Measurements from ENCODE around the gene PRAMEF1. TPM values are rescaled to one million over a fixed set of nuclear protein-coding genes. Genes with fewer than 3 reads are reported as not detected.
"Not testable (repeated sequence)": the region's sequence is repeated elsewhere in the genome, so short reads cannot be mapped to it uniquely, and the experiment has no call there.

The PRAMEF1 gene, protein sequence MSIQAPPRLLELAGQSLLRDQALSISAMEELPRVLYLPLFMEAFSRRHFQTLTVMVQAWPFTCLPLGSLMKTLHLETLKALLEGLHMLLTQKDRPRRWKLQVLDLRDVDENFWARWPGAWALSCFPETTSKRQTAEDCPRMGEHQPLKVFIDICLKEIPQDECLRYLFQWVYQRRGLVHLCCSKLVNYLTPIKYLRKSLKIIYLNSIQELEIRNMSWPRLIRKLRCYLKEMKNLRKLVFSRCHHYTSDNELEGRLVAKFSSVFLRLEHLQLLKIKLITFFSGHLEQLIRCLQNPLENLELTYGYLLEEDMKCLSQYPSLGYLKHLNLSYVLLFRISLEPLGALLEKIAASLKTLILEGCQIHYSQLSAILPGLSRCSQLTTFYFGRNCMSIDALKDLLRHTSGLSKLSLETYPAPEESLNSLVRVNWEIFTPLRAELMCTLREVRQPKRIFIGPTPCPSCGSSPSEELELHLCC
- total RNA-seq (2014; rRNA removed; shearing (Covaris generic)) (not detected in 2 replicates), total RNA-seq (2022) (not detected in 2 replicates), Bru-seq, nascent RNA (not detected), BruChase-seq, experiment 1, labeled RNA remaining after a 6-hour chase (not detected), BruChase-seq, experiment 2, labeled RNA remaining after a 2-hour chase (not detected)
- long read RNA-seq, result 0 reads

DNA sequence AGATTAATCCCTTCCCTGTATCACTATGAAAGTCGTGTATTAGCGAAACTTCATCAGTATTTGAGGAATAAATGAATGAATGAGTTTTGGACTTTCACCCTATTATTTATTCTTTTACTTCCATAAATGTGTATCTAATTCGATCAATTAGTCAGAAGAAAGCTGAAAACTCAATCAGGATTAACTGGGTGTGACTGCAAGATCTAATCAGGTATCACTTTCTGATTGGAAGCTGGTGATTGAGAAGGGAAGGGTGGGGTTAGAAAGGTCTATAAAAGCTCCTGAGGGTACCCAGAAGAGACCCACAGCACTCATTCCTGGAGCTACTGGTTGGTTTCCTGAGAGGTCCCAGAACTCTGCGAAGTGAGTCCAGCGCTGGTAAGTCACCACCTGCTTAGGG is at the start of gene PRAMEF1:
TSS of gene PRAMEF1 (plus strand) at position 301 of the 400 bp plus-strand sequence. CDS start 1,831 bp downstream, outside the sequence.
- H3K4me3 ChIP-seq (ENCODE audit: low read depth, low read length, poor library complexity, severe bottlenecking); H3K79me2 ChIP-seq (ENCODE audit: insufficient read depth, low read depth, low read length); H3K9me3 ChIP-seq (ENCODE audit: low read length); H3K4me1 ChIP-seq (ENCODE audit: insufficient read depth, low read length, poor library complexity, severe bottlenecking); H3K36me3 ChIP-seq (ENCODE audit: insufficient read depth, low read length); BruUV-seq (replicated peaks); H3K9me2 ChIP-seq (ENCODE audit: insufficient read depth, low read length); H3K4me2 ChIP-seq (ENCODE audit: low read length); DNase-seq (ENCODE audit: low spot score); H3K27ac ChIP-seq (ENCODE audit: low read depth, low read length, poor library complexity, severe bottlenecking); intact Hi-C loops (cut with micrococcal nuclease; ENCODE audit: unreplicated experiment); H2AFZ ChIP-seq (ENCODE audit: low read length); CTCF ChIA-PET (ENCODE audit: unreplicated experiment); H4K20me1 ChIP-seq (ENCODE audit: insufficient read depth, low read length); POLR2A ChIA-PET: not testable (repeated sequence)

DNA sequence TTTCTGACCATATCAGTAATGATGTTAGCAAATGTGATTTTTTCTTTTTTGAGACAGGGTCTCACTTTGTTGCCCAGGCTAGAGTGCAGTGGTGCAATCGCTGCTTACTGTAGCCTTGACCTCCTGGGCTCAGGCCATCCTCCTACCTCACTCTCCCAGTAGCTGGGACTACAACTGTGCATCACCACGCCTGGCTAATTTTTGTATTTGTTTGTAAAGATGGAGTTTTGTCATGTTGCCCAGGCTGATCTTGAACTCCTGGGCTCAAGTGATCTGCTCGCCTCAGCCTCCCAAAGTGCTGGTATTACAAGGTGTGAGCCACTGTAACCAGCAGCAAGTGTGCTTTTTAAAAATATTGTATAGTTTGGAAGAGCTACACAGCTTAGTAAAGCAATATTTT is 49.3 kb upstream of the PRAMEF1 start:
- no peak for DNase-seq (ENCODE audit: low spot score)
- Histone ChIP-seq H3K4me1 (ENCODE audit: insufficient read depth, low read length, poor library complexity, severe bottlenecking) (no peaks in the 10 kb centered on the region), H3K4me3 (ENCODE audit: low read depth, low read length, poor library complexity, severe bottlenecking) (no peak overlapping the region), H3K9me3 (ENCODE audit: low read length) (no peaks in the 10 kb centered on the region), H3K9me2 (ENCODE audit: insufficient read depth, low read length) (no peaks in the 10 kb centered on the region), H4K20me1 (ENCODE audit: insufficient read depth, low read length) (no peaks in the 10 kb centered on the region), H3K27ac (ENCODE audit: low read depth, low read length, poor library complexity, severe bottlenecking) (no peak overlapping the region), H3K36me3 (ENCODE audit: insufficient read depth, low read length) (no peaks in the 10 kb centered on the region), H3K4me2 (ENCODE audit: low read length) (no peak overlapping the region), H2AFZ (ENCODE audit: low read length) (no peak overlapping the region), H3K79me2 (ENCODE audit: insufficient read depth, low read depth, low read length) (no peaks in the 10 kb centered on the region)
- intact Hi-C loops (cut with micrococcal nuclease; ENCODE audit: unreplicated experiment), result no loop called here
- BruUV-seq (replicated peaks), result no TSS peak
- ChIA-PET POLR2A (no interaction called here), CTCF (ENCODE audit: unreplicated experiment) (no interaction called here)
- no peak for TF ChIP-seq EZH2phosphoT487 (IDR thresholded peaks at IDR 0.05; ENCODE audit: borderline replicate concordance, low read depth, low read length)
- TF ChIP-seq, protein P1, sequence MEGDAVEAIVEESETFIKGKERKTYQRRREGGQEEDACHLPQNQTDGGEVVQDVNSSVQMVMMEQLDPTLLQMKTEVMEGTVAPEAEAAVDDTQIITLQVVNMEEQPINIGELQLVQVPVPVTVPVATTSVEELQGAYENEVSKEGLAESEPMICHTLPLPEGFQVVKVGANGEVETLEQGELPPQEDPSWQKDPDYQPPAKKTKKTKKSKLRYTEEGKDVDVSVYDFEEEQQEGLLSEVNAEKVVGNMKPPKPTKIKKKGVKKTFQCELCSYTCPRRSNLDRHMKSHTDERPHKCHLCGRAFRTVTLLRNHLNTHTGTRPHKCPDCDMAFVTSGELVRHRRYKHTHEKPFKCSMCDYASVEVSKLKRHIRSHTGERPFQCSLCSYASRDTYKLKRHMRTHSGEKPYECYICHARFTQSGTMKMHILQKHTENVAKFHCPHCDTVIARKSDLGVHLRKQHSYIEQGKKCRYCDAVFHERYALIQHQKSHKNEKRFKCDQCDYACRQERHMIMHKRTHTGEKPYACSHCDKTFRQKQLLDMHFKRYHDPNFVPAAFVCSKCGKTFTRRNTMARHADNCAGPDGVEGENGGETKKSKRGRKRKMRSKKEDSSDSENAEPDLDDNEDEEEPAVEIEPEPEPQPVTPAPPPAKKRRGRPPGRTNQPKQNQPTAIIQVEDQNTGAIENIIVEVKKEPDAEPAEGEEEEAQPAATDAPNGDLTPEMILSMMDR (conservative IDR thresholded peaks at IDR 0.05; ENCODE audit: low read length), result no peak

DNA sequence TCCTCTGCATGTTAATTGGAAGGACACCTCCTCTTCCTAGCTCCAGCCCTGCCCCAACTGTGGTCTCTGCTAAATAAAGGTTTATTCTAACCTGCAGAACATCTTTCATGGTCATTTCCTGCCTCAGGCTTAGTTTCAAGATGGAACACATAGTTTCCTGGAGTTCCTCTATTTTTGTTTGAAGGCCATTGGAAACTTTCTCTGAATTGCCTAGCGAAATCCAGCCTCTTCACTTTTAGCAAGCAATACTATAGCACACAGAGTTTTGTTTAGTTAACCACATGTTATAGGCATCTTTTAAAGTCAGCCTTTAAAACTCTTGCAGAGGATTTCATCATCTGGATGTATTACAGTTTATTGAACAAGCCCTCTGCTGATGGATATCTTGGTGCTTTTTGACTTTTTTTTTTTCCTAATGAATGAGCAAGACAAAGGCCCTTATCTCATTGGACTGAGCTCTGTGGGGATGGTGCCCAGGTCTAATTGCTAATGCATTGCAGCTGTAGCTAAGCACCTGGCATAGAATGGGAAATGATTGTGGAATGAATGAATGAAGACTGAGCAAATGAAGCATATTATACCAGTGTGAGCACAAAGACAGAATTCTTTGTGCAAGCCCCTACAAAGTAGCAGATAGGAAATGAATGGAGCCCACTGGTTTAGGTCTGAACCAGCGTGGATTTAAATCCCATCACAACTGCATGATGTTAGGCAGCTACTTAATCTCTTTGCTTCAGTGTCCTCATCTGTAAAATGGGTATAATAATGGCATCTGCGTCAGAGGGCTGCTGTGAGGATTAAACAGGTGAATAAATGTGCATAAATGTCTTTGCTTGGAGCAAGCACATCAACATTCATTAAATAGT is 45.8 kb upstream of the PRAMEF1 start:
- no peaks in the 10 kb centered on the region for H3K4me1 ChIP-seq (ENCODE audit: insufficient read depth, low read length, poor library complexity, severe bottlenecking)
- no peaks in the 10 kb centered on the region for H3K9me3 ChIP-seq (ENCODE audit: low read length)
- BruUV-seq (replicated peaks), result no TSS peak
- no peak overlapping the region for H3K27ac ChIP-seq (ENCODE audit: low read depth, low read length, poor library complexity, severe bottlenecking)
- TF ChIP-seq, protein P1 (conservative IDR thresholded peaks at IDR 0.05; ENCODE audit: low read length), result no peak
- no peak for TF ChIP-seq EZH2phosphoT487 (IDR thresholded peaks at IDR 0.05; ENCODE audit: borderline replicate concordance, low read depth, low read length)
- H3K9me2 ChIP-seq (ENCODE audit: insufficient read depth, low read length), result no peaks in the 10 kb centered on the region
- no peak overlapping the region for H3K4me2 ChIP-seq (ENCODE audit: low read length)
- ChIA-PET POLR2A (interaction anchor here (0.5 kb wide), 2 partner anchors 16 to 453 kb away, joined by 3 to 7 read pairs; no protein-coding TSS in a partner anchor), CTCF (ENCODE audit: unreplicated experiment) (no interaction called here)
- H3K4me3 ChIP-seq (ENCODE audit: low read depth, low read length, poor library complexity, severe bottlenecking), result no peak overlapping the region
- H2AFZ ChIP-seq (ENCODE audit: low read length), result no peak overlapping the region
- H3K36me3 ChIP-seq (ENCODE audit: insufficient read depth, low read length), result no peaks in the 10 kb centered on the region
- H4K20me1 ChIP-seq (ENCODE audit: insufficient read depth, low read length), result no peaks in the 10 kb centered on the region
- no peaks in the 10 kb centered on the region for H3K79me2 ChIP-seq (ENCODE audit: insufficient read depth, low read depth, low read length)
- no peak for DNase-seq (ENCODE audit: low spot score)
- intact Hi-C loops (cut with micrococcal nuclease; ENCODE audit: unreplicated experiment), result no loop called here

All from OCI-LY7 (cell line).